Sciatic nerve (tissue), 2 donors: ENCODE results near the gene STATH. TPM values are rescaled to one million over a fixed set of nuclear protein-coding genes. Genes with fewer than 3 reads are reported as not detected.
"Not testable (repeated sequence)": the region's sequence is repeated elsewhere in the genome, so short reads cannot be mapped to it uniquely, and the experiment has no call there.

Source experiments
- ATAC-seq: fragments of 200-7000 bp; cut with Tn5 transposase; one replicate; pipeline ENCODE4 v1.9.1; 2020; ENCODE audit warnings: mild to moderate bottlenecking, moderate library complexity
- DNase-seq: peaks from one replicate; pipeline ENCODE4 v3.0.0-alpha.2; 2020; ENCODE audit warnings: low spot score
- intact Hi-C: fragments of 100-400 bp; cut with DNase I; formaldehyde crosslinking; loops from one replicate; pipeline ENCODE4 v1.14.2; 2022
- total RNA-seq: library from RNA; stranded (reverse); fragmentation: NEBNext Ultra II Directional; extraction: Animal tissue kit (Norgen Biotek cat#: 25700); gene quantifications from one replicate; pipeline ENCODE4 v1.2.1, GENCODE V29; 2021
- donor health status: DM: no; HTN: no; CAD: no.
- donor health status: DM: no; HTN: no; CAD: no.

Gene STATH, protein sequence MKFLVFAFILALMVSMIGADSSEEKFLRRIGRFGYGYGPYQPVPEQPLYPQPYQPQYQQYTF
- not detected for total RNA-seq

DNA sequence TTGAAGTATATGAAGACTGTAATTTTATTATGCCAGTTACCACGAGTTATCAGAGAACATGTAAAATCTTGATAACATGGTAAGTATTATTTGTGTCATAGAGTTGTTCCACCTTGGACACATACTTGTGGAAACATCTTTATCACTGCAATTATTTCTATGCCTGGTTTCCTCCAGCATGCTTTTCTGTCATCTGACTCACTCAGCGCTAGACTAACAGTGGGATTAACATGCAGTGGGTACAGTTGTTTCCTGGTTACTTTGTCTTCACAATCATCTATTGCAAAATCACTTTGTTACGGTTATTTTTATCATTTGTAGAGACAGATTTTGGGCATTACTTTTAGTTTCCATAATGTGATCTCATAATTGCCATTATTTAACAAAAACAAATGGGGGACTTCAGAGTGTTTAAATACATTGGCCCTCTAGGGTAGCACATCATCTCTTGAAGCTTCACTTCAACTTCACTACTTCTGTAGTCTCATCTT is at the start of gene STATH:
STATH (plus strand) TSS at position 441 of the 491 bp plus-strand sequence. CDS start 2,472 bp downstream, outside the sequence.
- intact Hi-C loops: no loop called here
- no peak for DNase-seq
- ATAC-seq: no peak

DNA sequence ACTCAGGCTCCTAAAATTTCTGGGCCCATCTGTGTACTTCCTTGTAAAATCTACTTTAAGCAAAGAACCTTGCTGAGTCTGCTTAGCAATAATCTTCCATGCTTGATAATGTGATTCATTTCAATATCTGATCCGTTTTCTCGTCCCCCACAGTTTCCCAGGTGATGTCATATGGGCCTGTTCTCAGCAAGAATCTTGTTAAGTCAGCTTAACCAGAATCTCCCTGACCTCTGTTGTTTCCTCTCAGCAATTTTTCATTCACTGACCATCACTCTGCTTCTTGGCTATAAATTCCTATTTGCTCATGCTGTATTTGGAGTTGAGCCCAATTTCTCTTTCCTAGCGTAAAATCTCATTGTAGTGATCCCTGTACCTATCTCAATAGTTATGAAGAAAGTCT is 44.2 kb upstream of the STATH start:
- intact Hi-C loops: no loop called here
- ATAC-seq: no peak
- DNase-seq: no peak

DNA sequence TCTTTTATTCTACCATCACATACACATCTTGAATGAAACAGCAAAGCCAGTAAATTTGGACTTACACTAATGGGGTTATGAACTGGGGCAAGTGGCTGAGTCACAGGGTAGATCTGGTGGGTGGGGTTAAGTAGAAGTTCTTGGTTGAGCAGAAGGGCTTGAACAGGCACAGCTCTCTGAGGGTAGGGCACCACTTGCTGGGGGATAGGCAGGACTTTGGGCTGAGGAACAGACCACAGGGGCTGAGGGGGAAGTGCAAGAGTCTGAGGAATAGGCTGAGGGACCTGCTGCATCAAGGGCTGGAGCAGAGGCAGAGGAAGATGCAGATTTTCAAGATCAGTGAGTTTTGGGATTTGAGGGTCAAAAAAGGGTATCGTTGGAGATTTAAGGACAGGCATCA is 38.6 kb upstream of the STATH start:
- ATAC-seq (no peak), DNase-seq (no peak)
- intact Hi-C loops: no loop called here

DNA sequence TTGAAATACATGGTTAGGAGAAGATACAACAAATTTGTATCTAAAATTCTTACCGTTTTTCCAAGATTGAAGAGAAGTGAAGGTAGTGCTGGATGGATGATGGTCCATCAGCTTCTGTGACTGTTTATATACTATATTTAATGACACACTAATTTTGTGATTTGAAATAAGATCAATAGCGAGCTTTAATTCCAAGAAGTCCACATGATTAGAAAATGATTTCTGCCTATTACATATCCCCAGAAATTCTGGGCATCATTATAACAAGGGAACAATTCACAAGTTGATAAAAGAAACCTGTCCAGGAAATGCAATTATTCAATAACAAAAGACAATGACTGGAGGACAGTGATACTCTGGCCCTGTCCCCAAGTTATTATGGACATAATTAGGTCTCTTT is 30.1 kb upstream of the STATH start, which contains the start of gene CSN2:
CSN2 (minus strand) TSS at position 101 of the 400 bp plus-strand sequence. CDS start 4,733 bp downstream, outside the sequence.
- ATAC-seq (no peak), DNase-seq (no peak)
- intact Hi-C loops: no loop called here

DNA sequence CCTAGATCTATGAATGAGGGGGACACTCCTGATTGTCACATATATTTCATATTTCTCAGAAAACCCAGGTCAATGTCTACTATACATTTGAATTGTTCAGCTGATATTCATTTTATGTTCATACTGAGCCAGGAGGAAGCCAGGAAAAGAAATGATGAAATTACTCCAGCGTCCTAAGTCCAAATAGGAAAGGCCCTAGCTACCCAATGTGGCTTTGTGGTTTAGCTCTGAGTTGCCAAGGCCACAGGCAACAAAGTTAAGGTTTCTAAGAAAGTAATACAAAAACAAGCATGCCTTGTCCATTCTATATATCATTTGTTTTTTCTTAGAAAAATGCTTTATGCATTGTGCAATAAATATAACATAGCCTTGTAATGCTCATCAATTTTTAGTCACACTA is 25.7 kb upstream of the STATH start:
- intact Hi-C loops: no loop called here
- ATAC-seq (no peak), DNase-seq (no peak)

DNA sequence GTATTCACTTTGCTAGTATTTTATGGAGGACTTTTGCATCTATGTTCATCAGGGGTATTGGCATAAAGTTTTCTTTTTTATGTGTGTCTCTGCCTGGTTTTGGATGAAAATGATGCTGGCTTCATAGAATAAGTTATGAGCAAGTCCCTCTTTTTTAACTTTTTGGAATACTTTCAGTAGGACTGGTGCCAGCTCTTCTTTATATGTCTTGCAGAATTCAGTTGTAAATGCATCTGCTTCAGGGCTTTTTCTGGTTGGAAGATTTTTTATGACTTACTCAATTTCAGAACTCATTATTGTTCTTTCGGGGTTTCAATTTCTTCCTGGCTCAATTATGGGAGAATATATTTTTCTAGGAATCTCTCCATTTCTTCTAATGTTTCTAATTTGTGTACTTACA is 21.1 kb upstream of the STATH start:
- DNase-seq (no peak), ATAC-seq (no peak)
- intact Hi-C loops: no loop called here

DNA sequence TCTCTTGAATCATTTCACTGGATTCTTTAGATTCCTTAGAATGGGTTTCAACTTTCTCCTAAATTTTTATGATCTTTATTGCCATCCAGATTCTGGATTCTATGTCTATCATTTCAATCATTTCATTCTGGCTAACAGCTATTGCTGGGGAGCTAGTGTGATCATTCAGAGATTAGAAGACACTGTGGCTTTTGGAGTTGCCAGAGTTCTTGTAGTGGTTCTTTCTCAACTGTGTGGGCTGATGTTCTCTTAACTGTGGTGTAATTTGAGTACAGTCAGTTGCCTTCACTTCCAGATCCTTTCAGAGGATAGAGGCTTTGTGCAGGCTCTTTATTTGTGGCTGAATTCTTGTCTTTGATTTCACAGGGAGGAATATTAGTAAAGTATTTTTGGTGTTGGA is 18.2 kb upstream of the STATH start:
- intact Hi-C loops: no loop called here
- peak; percentile 77 for ATAC-seq
- no peak for DNase-seq

DNA sequence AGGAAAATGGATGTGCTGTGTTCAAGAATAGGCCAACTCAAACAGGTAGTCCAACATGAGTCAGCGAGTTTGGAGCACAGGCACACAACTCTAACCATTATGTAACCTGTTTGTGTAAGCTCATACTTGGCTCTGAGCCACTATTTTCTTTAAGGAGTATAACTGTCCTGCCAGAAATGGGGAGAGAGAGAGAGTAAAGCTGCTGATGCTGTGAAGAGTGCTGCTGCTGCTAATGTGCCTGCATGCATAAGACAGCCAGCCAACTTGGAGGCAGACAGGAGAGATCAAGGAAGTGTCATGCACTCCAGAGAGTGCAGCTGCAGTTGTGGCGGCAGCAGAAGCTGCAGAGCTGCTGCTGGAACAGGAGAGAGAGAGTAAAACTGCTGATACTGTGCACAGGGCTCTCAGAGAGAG is 11.7 kb upstream of the STATH start:
- DNase-seq (no peak), ATAC-seq (peak; percentile 42)
- intact Hi-C loops: no loop called here

DNA sequence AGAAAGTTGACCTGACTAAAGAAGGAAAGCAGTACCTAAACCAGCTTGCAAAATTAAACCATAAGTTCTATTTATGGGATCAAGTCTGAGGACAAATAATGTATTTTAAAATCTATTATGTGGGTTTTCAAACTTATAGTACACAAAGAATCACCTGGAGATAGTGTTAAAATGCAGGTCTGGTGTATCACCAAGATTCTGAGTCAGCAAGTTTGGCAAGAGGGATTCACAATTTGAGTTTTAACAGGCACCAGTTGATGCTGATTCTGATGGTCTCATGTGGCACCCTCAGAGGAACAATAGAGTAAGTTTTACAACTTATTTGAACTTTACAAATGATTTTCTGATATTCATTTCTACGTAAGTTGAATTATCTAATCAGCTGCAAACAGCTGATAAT is 9.1 kb upstream of the STATH start:
- DNase-seq (no peak), ATAC-seq (no peak)
- intact Hi-C loops: no loop called here

DNA sequence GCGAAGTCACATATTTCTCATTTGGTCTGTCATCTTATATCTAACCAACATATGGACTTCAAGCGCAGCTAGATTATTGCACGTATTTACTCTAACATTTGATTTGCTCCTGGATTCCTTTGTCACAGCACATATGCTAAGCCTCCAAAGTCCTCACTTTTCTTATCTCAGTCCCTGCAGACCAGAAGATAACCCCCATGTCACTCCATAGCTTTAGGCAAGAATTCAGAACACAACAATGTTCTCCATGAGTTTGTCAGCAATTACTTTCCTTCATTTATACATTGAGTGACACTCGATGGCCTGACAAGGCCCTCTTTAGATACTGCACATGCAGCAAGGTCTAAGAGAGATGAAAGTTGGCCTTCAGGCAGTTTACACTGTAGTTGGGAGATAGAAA is 4.8 kb upstream of the STATH start:
- intact Hi-C loops: no loop called here
- no peak for ATAC-seq
- DNase-seq: no peak

DNA sequence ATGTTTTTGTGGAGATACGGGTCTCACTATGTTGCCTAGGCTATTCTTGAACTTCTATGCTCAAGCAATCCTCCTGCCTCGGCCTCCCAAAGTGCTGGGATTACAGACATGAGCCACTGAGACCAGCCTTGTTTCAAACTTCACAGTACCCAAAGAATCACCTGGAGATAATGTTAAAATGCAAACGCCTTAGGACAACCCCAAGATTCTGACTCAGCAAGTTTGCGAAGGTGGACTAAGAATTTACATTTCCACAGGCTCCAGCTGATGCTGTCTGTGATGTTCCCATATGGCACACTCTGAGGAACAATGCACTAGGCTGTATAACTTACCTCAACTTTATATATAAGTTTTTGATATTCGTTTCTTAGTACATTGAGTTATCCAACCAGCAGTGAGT is 984 bp upstream of the STATH start:
- intact Hi-C loops: no loop called here
- DNase-seq: no peak
- ATAC-seq: no peak

DNA sequence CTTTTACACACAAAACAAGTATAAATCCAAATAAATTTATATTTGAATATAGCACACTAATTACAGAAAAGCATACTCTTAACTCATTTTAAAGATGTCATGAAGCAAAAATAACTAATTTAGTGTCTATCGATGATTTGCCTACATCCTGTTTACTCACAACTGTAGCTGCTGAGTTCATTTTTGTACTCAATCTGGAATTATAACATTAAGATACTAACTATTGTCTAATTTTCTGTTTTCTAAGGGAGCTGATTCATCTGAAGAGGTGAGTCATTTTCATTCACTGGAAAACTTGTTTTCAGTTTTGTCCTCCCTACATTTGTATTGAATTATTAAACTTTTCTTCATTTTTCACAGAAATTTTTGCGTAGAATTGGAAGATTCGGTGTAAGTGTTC is 3.7 kb downstream of the STATH start:
- DNase-seq (no peak), ATAC-seq (no peak)
- intact Hi-C loops: no loop called here

DNA sequence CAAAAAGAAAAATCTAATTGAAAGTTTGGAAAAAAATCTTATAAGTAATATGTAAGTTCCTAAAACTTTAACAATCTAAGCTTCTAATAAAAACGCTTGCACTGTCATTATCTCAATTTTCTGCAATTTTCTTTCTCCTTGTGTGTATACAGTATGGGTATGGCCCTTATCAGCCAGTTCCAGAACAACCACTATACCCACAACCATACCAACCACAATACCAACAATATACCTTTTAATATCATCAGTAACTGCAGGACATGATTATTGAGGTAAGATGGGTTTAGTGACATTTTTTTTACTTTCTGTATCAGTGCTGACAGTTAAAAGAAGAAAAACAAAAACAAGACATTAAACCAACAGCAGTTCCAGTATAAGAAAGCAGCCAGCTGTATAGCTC is 4.9 kb downstream of the STATH start:
- intact Hi-C loops: no loop called here
- DNase-seq (no peak), ATAC-seq (no peak)

DNA sequence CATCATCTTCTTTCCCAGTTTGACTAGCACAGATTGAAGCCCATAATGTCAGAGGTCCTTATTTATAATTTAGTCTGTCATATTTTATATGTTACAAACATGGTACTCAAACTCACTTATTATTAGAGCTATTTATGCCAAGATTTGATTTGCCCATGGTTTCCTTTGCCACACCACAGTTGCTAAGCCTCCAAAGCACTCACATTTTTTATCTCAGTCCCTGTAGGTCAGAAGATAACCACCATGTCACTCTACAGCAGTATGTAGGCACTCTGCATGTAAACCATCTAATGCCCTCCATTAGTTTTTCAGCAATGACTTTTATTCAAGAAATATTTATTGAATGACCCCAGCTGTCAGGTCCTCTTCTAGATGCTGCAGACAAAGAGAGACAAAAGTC is 6.7 kb downstream of the STATH start:
- DNase-seq (no peak), ATAC-seq (no peak)
- intact Hi-C loops: no loop called here

DNA sequence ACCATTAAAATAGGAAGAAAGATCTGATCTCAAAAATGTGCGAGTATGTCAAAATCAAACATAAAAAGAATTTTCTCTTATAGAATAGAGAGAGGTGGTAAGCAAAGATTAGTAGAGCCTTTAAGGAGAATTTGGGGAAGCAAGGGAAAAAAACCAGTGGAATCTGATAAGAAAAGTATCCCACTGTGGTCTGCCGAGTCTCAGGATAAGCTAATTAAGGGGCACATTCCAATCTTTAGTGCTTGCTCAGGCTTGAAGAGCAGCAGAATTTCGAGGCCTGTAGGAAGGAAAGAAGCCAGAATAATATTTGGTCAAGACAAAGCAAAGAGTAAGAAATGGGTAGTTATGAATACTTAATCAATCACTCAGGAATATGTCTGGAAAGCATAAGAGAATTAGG is 13.0 kb downstream of the STATH start:
- ATAC-seq (no peak), DNase-seq (no peak)
- intact Hi-C loops: no loop called here

DNA sequence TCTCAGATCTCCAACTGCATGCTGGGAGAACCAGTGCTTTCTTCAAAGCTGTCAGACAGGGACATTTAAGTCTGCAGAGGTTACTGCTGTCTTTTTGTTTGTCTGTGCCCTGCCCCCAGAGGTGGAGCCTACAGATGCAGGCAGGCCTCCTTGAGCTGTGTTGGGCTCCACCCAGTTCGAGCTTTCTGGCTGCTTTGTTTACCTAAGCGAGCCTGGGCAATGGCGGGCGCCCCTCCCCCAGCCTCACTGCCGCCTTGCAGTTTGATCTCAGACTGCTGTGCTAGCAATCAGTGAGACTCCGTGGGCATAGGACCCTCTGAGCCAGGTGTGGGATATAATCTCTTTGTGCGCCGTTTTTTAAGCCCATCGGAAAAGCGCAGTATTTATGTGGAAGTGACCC is 23.2 kb downstream of the STATH start:
- ATAC-seq, DNase-seq, intact Hi-C loops: not testable (repeated sequence)

DNA sequence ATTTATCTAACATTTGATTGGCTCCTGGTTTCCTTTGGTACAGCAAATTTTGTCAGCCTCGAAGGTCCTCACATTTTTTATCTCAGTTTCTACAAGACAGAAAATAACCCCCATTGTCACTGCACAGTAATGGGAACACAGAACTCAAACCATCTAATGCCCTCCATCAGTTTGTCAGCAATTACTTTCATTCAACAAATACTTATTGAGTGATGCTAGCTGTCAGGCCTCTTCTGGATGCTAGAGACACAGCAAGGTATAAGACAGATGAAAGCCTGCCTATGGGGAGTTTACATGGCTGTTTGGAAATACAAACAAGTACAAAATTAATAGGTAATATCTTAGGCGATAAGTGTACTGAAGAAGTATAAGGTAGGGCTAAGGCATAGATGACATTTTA is 27.5 kb downstream of the STATH start:
- no peak for ATAC-seq
- intact Hi-C loops: no loop called here
- DNase-seq: no peak

DNA sequence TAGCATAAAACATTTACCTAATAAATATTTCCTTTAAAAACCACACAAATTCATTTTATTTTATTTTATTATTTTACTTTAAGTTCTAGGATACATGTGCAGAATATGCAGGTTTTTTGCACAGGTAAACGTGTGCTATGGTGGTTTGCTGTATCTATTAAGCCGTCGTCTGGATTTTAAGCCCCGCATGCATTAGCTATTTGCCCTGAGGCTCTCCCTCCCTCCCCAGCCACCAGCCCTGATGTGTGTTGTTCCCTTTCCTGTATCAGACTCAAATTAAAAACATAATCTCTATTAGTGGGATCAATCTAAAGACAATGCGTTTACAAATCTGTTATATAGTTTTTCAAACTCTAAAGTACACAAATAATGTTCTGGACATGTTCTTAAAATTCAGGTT is 31.2 kb downstream of the STATH start:
- intact Hi-C loops: no loop called here
- no peak for ATAC-seq

DNA sequence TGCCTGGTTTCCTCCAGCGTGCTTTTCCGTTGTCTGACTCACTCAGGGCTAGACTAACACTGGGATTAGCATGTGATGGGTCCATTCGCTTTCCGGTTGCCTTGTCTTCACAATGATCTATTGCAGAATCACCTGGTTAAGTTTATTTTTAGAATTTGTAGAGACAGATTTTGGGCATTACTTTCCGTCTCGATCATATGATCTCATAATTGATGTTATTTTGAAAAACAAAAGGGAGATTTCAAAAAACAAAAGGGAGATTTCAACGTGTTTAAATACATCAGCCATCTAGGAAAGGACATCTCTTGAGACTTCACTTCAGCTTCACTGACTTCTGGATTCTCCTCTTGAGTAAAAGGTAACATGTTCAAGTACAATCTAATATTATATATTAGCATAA is 32.4 kb downstream of the STATH start, which contains the start of gene HTN3:
HTN3 (plus strand) TSS at position 301 of the 400 bp plus-strand sequence. CDS start 2,282 bp downstream, outside the sequence.
- intact Hi-C loops, ATAC-seq, DNase-seq: not testable (repeated sequence)

More for the DNA sequence above, 31.2 kb downstream of the STATH start:
- DNase-seq: no peak

DNA sequence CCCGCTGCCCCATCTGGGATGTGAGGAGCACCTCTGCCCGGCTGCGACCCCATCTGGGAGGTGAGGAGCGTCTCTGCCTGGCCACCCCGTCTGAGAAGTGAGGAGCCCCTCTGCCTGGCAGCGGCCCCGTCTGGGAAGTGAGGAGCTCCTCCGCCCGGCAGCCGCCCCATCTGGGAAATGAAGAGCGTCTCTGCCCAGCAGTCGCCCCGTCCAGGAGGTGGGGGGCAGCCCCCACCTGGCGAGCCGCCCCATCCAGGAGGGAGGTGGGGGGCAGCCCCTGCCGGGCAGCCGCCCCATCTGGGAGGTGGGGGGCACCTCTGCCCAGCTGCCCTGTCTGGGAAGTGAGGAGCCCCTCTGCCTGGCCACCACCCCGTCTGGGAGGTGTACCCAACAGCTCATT is 41.8 kb downstream of the STATH start:
- DNase-seq, intact Hi-C loops, ATAC-seq: not testable (repeated sequence)

DNA sequence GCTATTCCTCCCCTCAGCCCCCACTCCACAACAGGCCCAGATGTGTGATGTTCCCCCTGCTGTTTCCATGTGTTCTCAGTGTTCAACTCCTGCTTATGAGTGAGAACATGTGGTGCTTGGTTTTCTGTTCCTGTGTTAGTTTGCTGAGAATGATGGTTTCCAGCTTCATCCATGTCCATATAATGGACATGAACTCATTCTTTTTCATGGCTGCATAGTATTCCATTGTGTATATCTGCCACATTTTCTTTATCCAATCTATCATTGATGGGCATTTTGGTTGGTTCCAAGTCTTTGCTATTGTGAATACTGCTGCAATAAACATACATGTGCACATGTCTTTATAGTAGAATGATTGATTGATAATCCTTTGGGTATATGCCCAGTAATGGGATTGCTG is 44.2 kb downstream of the STATH start:
- ATAC-seq, DNase-seq, intact Hi-C loops: not testable (repeated sequence)
